GM12865 (cell line): ENCODE data around the gene CALML3.

ENCODE experiments used
- DNase-seq: peaks from one replicate; pipeline ENCODE4 v3.0.0; 2010; ENCODE audit warnings: low read depth
- H3K4me3 ChIP-seq: 2 replicates; pipeline ENCODE4 v1.5.1; 2011; ENCODE audit warnings: mild to moderate bottlenecking, low read depth, low read length, control low read depth
- CTCF ChIP-seq: IDR thresholded peaks from 2 replicates; pipeline ENCODE4 v1.5.1; 2011; ENCODE audit warnings: low read length, control low read depth, low read depth, inconsistent platforms; ENCODE audit not compliant: insufficient read depth; ENCODE audit errors: missing control alignments

CALML3 gene

DNA sequence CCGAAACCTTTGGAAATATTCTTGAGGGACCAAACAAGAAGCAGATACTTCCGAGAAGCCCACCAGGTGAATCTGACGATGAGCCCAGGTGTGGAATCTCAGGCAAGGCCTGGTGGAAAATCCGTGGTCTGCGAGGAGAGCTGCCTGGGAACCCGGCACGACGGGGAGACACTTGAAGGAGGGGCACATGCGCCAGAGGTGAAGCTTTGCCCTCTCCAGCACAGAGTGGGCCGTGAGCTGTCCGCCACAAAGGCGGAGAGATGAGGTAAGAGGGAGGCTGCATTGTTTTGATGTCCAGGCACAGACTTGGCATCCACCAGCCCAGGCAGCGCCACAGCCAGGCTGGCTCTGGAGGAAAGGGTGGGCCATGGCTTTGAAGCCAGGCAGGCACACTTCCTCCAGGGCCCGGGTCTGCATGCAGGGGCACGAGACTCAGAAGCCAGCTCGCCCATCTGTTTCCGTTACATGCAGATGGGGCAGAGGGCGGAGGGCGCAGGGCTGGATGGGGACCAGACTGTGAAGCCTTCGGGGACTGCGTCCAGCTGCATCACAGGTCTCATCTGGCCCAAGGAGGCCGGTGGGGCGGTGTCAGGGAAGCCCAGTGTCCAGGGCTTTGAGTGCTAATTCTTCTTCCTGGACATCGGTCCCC is 45.4 kb downstream of the CALML3 start:
- H3K4me3 ChIP-seq = no peak overlapping the region
- no peak for TF ChIP-seq CTCF
- DNase-seq = no peak

GRCh38 chr10:5570979-5571810 is 46.4 kb downstream of the CALML3 start:
- DNase-seq = no peak
- H3K4me3 ChIP-seq = no peak overlapping the region
- no peak for TF ChIP-seq CTCF

DNA sequence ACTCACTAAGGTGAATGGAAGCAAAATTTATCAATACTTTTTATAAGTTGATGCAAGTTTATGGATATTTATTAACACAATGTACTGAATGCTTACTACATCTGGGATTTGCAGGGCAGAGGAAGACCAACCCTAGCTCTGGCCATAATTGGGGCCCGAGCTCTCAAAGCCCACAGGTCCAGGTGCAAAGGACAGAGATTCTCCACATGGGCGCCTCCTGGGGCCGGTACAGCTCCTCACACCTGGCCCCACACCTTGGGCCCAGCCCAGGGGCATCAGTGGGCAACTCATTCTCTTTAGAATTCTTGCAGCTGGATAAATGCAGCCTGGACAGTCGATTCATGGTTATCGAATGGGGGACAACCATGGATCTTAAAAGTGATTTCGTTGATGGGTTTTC is 47.1 kb downstream of the CALML3 start:
- DNase-seq = no peak
- TF ChIP-seq CTCF = no peak

DNA sequence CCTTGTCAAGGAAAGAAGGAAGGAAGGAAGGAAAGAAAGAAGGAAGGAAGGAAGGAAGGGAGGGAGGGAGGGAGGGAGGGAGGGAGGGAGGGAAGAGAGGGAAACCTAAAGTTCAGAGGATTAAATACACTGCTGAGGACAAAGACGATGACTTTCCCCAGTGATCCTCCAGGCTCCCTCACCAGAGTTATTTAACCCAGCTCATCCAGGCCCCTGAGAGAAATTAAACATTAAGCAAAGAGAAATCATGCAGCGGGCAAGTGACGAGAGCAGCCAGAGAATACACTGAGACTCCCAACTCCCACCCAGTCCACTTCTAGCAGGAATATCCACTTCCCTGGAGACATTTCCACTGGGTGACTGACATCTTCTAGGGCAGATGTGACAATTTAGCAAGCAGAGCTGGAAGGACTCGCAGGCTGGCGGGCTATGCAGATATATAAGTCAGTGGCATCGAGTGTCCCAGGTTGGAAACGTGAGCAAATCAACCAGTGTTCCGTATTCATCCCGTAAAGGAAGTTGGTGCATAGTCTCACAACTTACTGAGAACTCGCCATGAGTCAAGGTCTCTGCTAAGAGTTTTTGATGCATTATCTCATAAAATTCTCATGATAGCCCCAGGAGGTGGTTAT is 48.7 kb downstream of the CALML3 start:
- DNase-seq = no peak
- H3K4me3 ChIP-seq = no peak overlapping the region
- TF ChIP-seq CTCF = no peak

More for the DNA sequence above, 47.1 kb downstream of the CALML3 start:
- no peak overlapping the region for H3K4me3 ChIP-seq

DNA sequence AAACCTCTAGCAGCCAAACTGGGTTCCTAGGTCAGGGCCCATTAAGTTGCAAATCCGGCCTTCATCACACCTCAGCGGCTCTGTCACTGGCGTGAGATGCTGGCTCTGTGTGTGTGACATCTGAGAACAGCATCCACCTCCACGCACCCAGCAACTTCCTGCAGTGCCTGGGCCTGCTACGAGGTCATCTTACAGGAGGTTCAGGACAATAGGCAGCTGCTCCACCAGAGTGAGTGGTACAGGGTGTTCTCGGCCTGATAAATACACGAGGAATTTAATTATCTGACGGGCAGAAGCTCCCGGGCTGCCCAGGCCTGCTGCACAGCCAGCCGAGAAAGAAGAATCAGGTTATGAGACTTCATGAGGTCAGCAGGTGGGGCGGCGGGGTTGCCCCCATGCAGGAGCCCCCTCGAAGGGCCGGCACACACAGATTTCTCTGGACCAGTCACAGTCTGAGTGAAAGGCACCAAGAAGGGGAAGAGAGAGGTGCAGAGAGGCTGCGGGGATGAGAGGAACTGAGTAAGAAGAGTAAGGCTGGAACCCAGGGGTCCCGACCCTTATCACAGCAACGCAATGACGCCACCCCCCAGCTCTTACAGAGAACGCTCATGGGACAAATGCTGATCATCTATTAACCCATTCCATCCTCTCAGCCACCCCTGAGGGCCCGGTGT is 49.3 kb downstream of the CALML3 start:
- no peak for TF ChIP-seq CTCF
- peak; percentile 18 for DNase-seq
- H3K4me3 ChIP-seq = no peak overlapping the region

GRCh38 chr10:5574642-5575131 is 49.9 kb downstream of the CALML3 start:
- DNase-seq = no peak
- no peak for TF ChIP-seq CTCF
- no peak overlapping the region for H3K4me3 ChIP-seq
